Loucy (cell line): ENCODE results near the gene STRN3.

Experiments
- H2AFZ ChIP-seq: fragments of 200-600 bp; sonication (generic); 2 replicates; pipeline ENCODE4 v1.6.0; 2016; ENCODE audit warnings: antibody characterized with exemption, mild to moderate bottlenecking, low read length, moderate library complexity
- H3F3A ChIP-seq: fragments of 200-600 bp; 2 replicates; pipeline ENCODE4 v1.6.0; 2016; ENCODE audit warnings: antibody characterized with exemption, low read depth, mild to moderate bottlenecking
- H3K27me3 ChIP-seq: fragments of 200-600 bp; sonication (generic); 2 replicates; pipeline ENCODE4 v1.6.1; 2014; ENCODE audit warnings: low read length, mild to moderate bottlenecking; ENCODE audit not compliant: insufficient read depth, poor library complexity, severe bottlenecking
- H3K36me3 ChIP-seq: fragments of 200-600 bp; sonication (generic); 2 replicates; pipeline ENCODE4 v1.6.1; 2016; ENCODE audit warnings: low read length; ENCODE audit not compliant: insufficient read depth
- H3K4me1 ChIP-seq: fragments of 200-600 bp; sonication (generic); 2 replicates; pipeline ENCODE4 v1.5.1; 2014; ENCODE audit warnings: low read length, mild to moderate bottlenecking; ENCODE audit not compliant: insufficient read depth, poor library complexity, severe bottlenecking
- H3K4me2 ChIP-seq: fragments of 200-600 bp; sonication (generic); 2 replicates; pipeline ENCODE4 v1.6.0; 2014; ENCODE audit warnings: antibody characterized with exemption, low read length, low read depth, mild to moderate bottlenecking; ENCODE audit not compliant: poor library complexity, severe bottlenecking
- H3K4me3 ChIP-seq: fragments of 200-600 bp; sonication (generic); 2 replicates; pipeline ENCODE4 v1.5.1; 2014; ENCODE audit warnings: low read length, mild to moderate bottlenecking, mixed read lengths; ENCODE audit not compliant: poor library complexity, severe bottlenecking
- H3K79me2 ChIP-seq: fragments of 200-600 bp; sonication (generic); 2 replicates; pipeline ENCODE4 v1.6.1; 2014; ENCODE audit warnings: low read length; ENCODE audit not compliant: insufficient read depth
- H3K9ac ChIP-seq: fragments of 200-600 bp; sonication (generic); 2 replicates; pipeline ENCODE4 v1.6.0; 2014; ENCODE audit warnings: mild to moderate bottlenecking, low read depth, low read length, moderate library complexity; ENCODE audit not compliant: poor library complexity, severe bottlenecking
- H3K9me2 ChIP-seq: fragments of 200-600 bp; sonication (generic); replicated peaks from 2 replicates; pipeline ENCODE4 v1.6.1; 2016; ENCODE audit warnings: low read depth, low read length, mixed read lengths
- H3K9me3 ChIP-seq: fragments of 200-600 bp; sonication (generic); 2 replicates; pipeline ENCODE4 v1.6.1; 2014; ENCODE audit warnings: mild to moderate bottlenecking, antibody characterized with exemption, low read length, low read depth; ENCODE audit not compliant: insufficient read depth
- H4K20me1 ChIP-seq: fragments of 200-600 bp; sonication (generic); 2 replicates; pipeline ENCODE4 v1.6.0; 2014; ENCODE audit warnings: antibody characterized with exemption, low read length, mild to moderate bottlenecking; ENCODE audit not compliant: insufficient read depth, poor library complexity, severe bottlenecking
- CTCF ChIP-seq: fragments of 200-600 bp; sonication (generic); conservative IDR thresholded peaks from 2 replicates; pipeline ENCODE4 v1.5.1; 2014; ENCODE audit warnings: mild to moderate bottlenecking, antibody characterized with exemption, low read length
- EZH2phosphoT487 ChIP-seq: fragments of 200-600 bp; IDR thresholded peaks from 2 replicates; pipeline ENCODE4 v1.6.1; 2018; ENCODE audit warnings: antibody characterized with exemption, mild to moderate bottlenecking, moderate library complexity, borderline replicate concordance

STRN3 gene

DNA sequence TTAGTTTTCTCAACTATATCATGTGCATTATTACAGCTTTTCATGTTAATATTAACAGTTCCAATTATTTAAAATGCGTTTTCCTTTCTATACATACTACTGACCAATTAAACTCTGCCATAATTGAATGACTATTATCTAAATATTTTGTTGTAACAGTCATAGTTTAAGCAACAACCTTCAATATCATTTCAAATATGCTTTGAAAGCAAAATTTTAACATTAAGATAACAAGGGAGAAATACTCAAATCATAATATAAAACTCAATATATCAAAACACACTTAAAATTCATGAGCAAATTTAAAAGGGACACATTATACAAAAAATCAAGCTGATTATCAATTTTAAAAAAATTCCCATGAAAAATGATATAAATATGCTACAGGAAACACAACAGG is 111.4 kb downstream of the STRN3 start:
- Histone ChIP-seq H3K9me3 (no peaks in the 10 kb centered on the region), H2AFZ (no peak overlapping the region), H3K9ac (no peak overlapping the region), H3K27me3 (no peaks in the 10 kb centered on the region), H3K4me3 (no peak overlapping the region), H4K20me1 (peaks cover 11% of the 10 kb centered on the region), H3K4me2 (no peak overlapping the region), H3F3A (no peaks in the 10 kb centered on the region), H3K4me1 (no peaks in the 10 kb centered on the region), H3K9me2 (no peaks in the 10 kb centered on the region), H3K36me3 (peaks cover 37% of the 10 kb centered on the region), H3K79me2 (no peaks in the 10 kb centered on the region)
- TF ChIP-seq EZH2phosphoT487, result no peak
- TF ChIP-seq CTCF, result no peak

DNA sequence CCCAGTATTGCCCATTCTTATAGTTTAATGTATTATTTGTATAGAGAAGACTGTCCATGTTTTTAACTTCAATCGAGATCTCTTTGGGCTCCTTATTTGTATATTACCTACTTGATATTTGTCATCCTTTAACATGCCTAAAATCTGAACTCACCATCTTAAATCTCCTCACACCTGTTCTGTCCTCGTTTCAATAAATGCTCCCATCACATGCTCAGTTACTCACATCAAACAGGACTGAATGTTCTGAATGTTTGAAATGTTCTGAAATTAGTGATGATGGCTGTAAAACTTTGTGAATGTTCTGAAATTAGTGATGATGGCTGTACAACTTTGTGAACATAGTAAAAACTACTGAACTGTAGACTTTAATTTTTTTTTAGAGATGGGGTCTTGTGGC is 117.4 kb downstream of the STRN3 start:
- no peak overlapping the region for H2AFZ ChIP-seq
- peaks cover 77% of the 10 kb centered on the region for H3K36me3 ChIP-seq
- no peak overlapping the region for H3K9ac ChIP-seq

DNA sequence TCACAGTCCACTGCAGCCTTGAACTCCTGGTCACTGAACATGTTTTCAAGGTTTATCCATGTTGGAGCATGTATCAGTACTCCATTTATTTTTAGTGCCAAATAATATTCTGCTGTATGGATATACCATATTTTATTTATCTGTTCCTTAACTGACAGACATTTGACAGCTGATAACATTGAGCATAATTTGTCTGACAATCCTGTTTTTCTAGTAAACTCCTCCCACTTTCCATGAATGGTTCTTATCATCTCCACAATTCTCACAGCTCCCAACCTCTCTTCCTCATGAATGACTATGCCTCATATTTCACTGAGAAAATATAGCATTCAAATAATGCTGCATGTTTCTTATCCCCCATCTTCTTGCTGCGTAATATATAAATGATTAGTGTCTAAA is 118.5 kb downstream of the STRN3 start:
- peaks cover 77% of the 10 kb centered on the region for H3K36me3 ChIP-seq

More for the DNA sequence above, 117.4 kb downstream of the STRN3 start:
- TF ChIP-seq EZH2phosphoT487 (no peak), CTCF (no peak)
- no peaks in the 10 kb centered on the region for H3K27me3 ChIP-seq
- no peaks in the 10 kb centered on the region for H3K4me1 ChIP-seq
- no peaks in the 10 kb centered on the region for H3K9me3 ChIP-seq
- no peak overlapping the region for H3K4me3 ChIP-seq
- no peaks in the 10 kb centered on the region for H3K9me2 ChIP-seq
- peaks cover 5% of the 10 kb centered on the region for H4K20me1 ChIP-seq
- no peak overlapping the region for H3K4me2 ChIP-seq
- no peaks in the 10 kb centered on the region for H3K79me2 ChIP-seq
- H3F3A ChIP-seq, result no peaks in the 10 kb centered on the region

More for the DNA sequence above, 118.5 kb downstream of the STRN3 start:
- H3K9ac ChIP-seq, result no peak overlapping the region
- peaks cover 3% of the 10 kb centered on the region for H4K20me1 ChIP-seq
- no peaks in the 10 kb centered on the region for H3K79me2 ChIP-seq
- no peaks in the 10 kb centered on the region for H3K27me3 ChIP-seq
- H3K4me3 ChIP-seq, result no peak overlapping the region
- H3K9me3 ChIP-seq, result no peaks in the 10 kb centered on the region
- no peaks in the 10 kb centered on the region for H3K4me1 ChIP-seq
- no peak overlapping the region for H2AFZ ChIP-seq
- H3K4me2 ChIP-seq, result no peak overlapping the region
- no peaks in the 10 kb centered on the region for H3K9me2 ChIP-seq
- TF ChIP-seq EZH2phosphoT487 (no peak), CTCF (no peak)
- no peaks in the 10 kb centered on the region for H3F3A ChIP-seq
